GM21737 (cell line): ENCODE data around the gene CTCF.
"Not testable (repeated sequence)": the region's sequence is repeated elsewhere in the genome, so short reads cannot be mapped to it uniquely, and the experiment has no call there.

ENCODE experiments used
- ATAC-seq: cut with Tn5 transposase; IDR thresholded peaks from one replicate; pipeline ENCODE4 v1.9.1; 2021; ENCODE audit warnings: mild to moderate bottlenecking, moderate library complexity; ENCODE audit not compliant: unreplicated experiment

CTCF gene

GRCh38 chr16:67562526-67562917 lies at the start of gene CTCF:
TSS of gene CTCF (plus strand) at chr16:67562526. CDS start at chr16:67610833, 48,307 bp downstream.
- peak; percentile 47 for ATAC-seq

- not testable (repeated sequence) for ATAC-seq
Observed at GRCh38 chr16:67513892-67514291, 48.4 kb upstream of the CTCF start.

GRCh38 chr16:67514382-67514828 lies 47.9 kb upstream of the CTCF start:
- ATAC-seq = peak; percentile 42

GRCh38 chr16:67516296-67517154 lies 45.8 kb upstream of the CTCF start:
- no peak for ATAC-seq

DNA sequence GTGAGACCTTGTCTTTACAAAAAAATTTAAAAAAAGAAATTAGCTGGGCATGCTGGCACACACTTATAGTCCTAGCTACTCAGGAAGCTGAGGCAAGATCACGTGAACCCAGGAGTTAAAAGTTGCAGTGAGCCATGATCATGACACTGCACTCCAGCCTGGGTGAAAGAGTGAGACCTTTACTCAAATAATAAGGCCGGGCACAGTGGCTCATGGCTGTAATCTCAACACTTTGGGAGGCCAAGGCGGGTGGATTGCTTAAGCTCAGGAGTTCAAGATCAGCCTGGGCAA lies 45.2 kb upstream of the CTCF start:
- ATAC-seq = no peak

GRCh38 chr16:67517661-67518423 lies 44.5 kb upstream of the CTCF start:
- peak; percentile 42 for ATAC-seq

GRCh38 chr16:67518676-67519075 lies 43.6 kb upstream of the CTCF start:
- ATAC-seq = no peak

- ATAC-seq = no peak
Observed at GRCh38 chr16:67519242-67519641, 43.1 kb upstream of the CTCF start.

DNA sequence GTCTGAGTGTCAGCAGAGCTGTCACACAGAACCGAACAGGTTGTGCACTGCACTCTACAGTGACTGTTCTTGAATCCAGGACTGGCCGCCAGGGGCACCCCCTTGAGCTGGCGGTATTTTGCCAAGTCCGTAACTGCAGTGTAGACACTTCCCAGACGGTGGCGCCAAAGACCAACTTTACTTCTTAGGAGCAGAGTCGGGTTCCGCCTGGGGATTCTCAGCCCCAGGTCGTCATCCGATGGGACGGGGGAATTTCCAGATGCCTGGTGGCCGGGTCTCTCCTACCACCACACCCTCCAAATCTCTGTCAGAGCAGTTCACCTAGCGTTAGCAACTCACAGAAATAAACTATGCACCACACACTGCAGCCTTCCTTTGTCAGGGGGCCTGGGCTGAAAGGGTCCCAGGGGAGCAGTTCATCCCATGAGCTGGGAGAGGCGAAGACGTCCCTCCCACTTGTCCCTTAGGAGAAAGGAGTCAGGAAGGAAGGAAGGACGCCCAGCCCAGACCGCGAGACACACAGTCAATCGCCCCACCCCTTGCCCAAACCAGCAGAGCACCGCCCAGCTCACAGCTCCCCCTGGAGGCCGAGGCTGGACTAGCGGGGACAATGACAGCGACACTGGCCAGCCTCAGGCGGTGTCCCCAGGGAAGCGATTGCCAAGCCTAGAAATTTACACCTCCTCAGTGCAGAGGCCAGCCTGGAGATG lies 41.1 kb upstream of the CTCF start:
- peak; percentile 52 for ATAC-seq

- no peak for ATAC-seq
Observed at GRCh38 chr16:67525176-67525860, 37.0 kb upstream of the CTCF start.

DNA sequence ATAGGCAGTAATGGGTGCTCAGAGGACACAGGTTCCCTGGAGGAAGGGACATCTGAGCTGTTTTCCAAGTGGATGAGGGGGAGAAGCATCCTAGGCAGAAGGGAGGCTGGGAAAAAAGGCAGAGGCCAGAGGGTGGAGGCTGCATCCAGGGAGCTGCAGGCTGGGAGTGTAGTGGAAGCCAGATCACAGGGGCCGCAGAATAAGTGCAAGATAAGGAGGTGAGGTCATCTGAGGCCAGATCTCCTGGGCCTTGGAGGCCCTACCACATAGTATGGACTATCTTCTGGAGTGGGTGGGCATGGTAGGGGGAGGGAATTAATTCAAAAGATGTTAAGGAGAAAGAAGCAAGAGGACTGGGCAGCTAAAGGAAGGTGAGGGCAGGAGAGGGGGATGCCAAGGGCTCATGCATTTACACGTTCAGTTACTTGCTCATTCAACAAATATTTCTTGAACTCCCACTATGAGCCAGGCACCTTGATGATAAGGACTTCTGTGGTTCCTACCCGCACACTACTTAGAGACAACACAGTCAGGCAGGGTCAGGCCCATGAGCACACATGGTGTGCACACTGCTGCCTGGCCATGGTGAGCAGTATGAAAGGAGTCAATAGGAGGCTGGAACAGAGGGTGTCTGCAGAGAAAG lies 36.1 kb upstream of the CTCF start:
- no peak for ATAC-seq

GRCh38 chr16:67528222-67528869 lies 34.0 kb upstream of the CTCF start, which contains the start of gene RIPOR1:
TSS of gene RIPOR1 (plus strand) at chr16:67528829. CDS start at chr16:67538447, 9,618 bp downstream.
- ATAC-seq = no peak

GRCh38 chr16:67528870-67529581 lies 33.3 kb upstream of the CTCF start:
- ATAC-seq = no peak

DNA sequence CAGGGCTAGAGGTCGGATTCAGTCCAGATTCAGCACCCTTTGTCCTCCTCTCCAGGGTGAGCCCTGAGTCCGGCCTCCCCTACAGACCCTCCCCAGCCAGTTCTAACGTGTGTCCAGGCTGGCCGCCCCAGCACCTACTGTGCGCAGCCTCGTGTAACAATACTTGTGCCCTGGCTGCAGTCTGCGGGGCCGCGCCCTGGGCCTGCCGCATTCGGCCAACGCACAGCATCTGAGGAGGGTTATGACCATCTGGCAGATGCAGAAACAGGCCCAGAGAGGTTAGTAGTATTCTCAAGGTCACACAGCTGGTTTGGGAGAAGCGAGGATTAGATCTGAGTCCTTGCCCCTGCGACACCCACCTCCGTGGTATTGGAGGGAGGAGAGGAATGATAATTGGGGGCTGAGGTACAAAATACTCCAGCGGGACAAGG lies 32.7 kb upstream of the CTCF start:
- no peak for ATAC-seq

- ATAC-seq = peak; percentile 39
Observed at GRCh38 chr16:67530013-67530939, 32.0 kb upstream of the CTCF start.

- no peak for ATAC-seq
Observed at GRCh38 chr16:67531247-67531646, 31.1 kb upstream of the CTCF start.

DNA sequence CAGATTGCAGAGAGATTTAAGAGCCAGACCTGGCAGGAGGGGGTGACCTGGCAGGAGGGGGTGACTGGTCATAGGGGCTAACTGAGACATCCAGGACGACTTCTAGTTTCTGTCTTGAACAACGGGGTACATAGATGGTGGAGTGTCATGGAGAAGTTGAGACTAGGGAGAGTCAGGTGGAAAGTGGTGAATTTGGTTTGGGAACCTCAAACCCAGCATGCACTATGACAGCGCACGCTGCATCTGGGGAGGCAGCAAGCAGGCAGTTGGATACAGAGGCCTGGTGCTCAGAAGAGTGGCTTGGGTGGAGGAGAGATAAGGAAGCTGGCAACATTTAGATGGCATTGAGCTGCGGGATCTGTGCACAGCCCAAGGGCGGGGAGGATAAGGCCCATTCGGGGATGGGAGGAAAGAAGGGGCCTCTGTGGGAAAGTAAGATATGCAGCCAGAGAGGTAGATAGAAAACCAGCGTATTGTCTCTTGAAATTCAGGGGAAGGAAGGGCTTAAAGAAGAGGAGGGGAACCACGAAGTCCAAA lies 29.2 kb upstream of the CTCF start:
- ATAC-seq = no peak

DNA sequence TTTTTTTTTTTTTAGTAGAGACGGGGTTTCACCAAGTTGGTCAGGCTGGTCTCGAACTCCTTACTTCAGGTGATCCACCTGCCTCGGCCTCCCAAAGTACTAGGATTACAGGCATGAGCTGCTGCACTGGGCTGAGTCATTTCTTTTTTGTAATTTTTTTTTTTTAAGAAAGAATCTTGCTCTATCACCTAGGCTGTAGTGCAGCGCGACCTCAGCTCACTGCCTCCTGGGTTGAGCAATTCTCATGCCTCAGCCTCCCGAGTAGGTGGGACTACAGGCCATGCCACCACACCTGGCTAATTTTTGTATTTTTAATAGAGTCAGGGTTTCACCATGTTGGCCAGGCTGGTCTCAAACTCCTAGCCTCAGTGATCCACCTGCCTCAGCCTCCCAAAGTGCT lies 28.3 kb upstream of the CTCF start:
- ATAC-seq = not testable (repeated sequence)
